ENCODE measurements around the gene DIS3.
"Not testable (repeated sequence)": the region's sequence is repeated elsewhere in the genome, so short reads cannot be mapped to it uniquely, and the experiment has no call there.

DIS3 gene, protein sequence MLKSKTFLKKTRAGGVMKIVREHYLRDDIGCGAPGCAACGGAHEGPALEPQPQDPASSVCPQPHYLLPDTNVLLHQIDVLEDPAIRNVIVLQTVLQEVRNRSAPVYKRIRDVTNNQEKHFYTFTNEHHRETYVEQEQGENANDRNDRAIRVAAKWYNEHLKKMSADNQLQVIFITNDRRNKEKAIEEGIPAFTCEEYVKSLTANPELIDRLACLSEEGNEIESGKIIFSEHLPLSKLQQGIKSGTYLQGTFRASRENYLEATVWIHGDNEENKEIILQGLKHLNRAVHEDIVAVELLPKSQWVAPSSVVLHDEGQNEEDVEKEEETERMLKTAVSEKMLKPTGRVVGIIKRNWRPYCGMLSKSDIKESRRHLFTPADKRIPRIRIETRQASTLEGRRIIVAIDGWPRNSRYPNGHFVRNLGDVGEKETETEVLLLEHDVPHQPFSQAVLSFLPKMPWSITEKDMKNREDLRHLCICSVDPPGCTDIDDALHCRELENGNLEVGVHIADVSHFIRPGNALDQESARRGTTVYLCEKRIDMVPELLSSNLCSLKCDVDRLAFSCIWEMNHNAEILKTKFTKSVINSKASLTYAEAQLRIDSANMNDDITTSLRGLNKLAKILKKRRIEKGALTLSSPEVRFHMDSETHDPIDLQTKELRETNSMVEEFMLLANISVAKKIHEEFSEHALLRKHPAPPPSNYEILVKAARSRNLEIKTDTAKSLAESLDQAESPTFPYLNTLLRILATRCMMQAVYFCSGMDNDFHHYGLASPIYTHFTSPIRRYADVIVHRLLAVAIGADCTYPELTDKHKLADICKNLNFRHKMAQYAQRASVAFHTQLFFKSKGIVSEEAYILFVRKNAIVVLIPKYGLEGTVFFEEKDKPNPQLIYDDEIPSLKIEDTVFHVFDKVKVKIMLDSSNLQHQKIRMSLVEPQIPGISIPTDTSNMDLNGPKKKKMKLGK

DNA sequence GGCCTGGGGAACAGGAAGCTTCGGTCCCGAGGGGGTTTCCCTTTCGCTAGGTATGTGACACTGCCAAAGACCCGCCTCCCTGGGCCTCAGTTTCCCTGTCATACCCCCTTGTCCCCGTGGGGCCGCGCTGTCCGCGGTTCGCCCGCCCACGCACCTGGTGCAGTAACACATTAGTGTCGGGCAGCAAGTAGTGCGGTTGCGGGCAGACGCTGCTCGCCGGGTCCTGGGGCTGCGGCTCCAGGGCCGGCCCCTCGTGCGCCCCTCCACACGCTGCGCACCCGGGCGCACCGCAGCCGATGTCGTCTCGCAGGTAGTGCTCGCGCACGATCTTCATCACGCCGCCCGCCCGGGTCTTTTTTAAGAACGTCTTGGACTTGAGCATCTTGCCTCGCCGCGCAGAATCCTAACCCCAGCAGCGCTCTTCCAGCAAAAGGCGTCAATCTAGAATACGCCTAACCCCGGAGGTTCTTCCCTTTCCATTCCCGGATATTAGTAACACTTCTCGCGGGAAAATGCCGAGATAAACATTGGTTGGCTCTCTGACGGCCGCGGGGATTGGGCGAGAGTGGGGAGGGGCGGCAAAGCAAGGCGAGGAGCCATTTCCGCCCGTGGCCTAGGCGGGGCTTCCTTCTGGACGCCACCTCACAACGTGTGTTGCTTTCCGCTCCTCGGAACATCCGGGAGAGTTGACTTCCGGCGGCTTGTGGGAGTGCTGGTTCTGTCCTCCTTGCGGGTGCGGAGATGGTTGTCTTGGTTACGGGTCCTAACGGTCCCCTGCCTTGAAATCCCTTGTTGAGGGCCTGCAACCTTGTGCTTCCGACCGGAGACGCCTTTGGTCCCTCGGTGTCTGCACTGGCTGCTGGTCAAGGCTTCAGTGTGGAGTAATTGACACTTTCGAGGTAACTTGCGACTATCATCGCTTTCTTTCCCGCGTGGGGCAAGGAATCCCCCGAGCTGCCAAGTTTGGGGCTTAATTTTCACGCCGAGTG, at the start of gene DIS3, which contains the start of gene PIBF1:
DIS3 (minus strand) TSS at position 450 of the 989 bp plus-strand sequence; CDS start at position 382, 68 bp downstream.
PIBF1 (plus strand) TSS at position 683 of the 989 bp plus-strand sequence. CDS start 1,337 bp downstream, outside the sequence.
- in situ Hi-C loops (cut with HindIII; ENCODE audit: low sequenced_read_pairs): no loop called here

- in situ Hi-C loops (cut with HindIII; ENCODE audit: low sequenced_read_pairs): no loop called here
Observed at GRCh38 chr13:72823724-72824123, 42.0 kb upstream of the DIS3 start.

DNA sequence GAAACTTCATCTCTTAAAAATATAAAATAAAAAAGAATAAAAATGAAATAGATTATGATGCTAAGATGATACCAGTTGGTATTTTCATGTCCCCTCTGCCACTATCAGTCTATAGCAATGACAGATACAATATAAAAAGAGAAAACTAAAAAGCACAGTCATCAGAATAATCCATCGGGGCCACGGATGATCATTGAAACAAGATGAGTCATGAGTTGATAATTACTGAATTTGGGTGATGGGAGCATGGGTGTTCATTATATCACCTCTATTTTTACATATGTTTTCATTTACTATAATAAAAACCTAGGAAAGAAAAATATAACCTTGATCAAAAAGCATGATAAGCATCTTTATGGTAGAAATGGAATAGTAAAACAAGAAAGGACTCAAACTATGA, 41.4 kb upstream of the DIS3 start:
- in situ Hi-C loops (cut with HindIII; ENCODE audit: low sequenced_read_pairs): no loop called here

DNA sequence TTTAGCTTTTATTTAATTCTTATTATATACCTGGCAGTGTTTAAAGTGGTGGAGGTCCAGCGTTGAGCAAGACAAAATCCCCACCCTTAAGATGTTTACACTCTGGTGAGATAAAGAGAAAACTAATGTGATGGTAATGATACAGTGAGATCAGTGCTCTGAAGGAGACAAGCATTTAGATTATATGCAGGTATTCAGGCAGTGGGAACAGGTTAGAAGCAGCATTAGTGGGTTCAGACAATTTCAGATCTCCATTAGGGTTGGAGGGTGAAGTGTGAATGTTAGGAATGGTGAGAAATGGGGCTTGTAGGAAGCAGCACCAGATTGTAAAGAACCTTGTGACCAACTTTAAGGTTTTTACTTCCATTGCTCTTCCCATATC, 39.2 kb upstream of the DIS3 start:
- in situ Hi-C loops (cut with HindIII; ENCODE audit: low sequenced_read_pairs): no loop called here

DNA sequence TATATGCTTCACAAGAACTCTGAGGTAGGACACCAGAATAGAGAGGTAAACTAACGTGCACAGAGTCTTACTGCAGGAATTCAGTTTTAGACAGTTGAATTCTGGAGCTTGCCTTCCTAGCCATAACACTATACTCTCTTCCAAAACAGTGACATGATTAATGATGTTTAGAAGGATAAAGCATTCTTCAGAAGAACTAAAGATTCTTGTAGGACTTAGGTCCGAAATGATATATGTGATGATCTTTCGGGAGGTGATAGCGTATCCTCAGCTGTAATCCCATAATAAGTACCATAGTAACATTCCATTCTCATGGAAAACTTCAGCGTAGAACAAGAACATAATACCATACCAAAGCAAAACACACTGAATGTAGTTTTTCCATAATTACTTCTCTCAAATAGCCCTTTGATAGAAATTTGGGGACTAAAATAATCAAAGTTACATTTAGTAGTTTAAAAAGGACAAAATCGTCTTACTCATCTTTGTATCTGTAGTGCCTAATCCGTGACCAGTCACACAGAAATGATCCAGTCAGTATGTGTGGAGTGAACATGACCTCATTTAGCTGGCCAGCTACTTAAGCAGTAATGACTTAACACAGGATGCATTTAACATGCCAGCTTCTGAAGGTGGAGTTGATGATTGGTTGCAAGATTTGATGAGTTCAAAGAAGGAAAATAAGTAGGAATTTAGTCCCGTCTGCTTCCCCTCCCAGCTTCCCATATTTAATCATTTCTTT, 38.6 kb upstream of the DIS3 start:
- in situ Hi-C loops (cut with HindIII; ENCODE audit: low sequenced_read_pairs): no loop called here

GRCh38 chr13:72808917-72809500, 27.3 kb upstream of the DIS3 start:
- in situ Hi-C loops (cut with HindIII; ENCODE audit: low sequenced_read_pairs): no loop called here

- in situ Hi-C loops (cut with HindIII; ENCODE audit: low sequenced_read_pairs): not testable (repeated sequence)
Observed at GRCh38 chr13:72806514-72806913, 24.8 kb upstream of the DIS3 start.

DNA sequence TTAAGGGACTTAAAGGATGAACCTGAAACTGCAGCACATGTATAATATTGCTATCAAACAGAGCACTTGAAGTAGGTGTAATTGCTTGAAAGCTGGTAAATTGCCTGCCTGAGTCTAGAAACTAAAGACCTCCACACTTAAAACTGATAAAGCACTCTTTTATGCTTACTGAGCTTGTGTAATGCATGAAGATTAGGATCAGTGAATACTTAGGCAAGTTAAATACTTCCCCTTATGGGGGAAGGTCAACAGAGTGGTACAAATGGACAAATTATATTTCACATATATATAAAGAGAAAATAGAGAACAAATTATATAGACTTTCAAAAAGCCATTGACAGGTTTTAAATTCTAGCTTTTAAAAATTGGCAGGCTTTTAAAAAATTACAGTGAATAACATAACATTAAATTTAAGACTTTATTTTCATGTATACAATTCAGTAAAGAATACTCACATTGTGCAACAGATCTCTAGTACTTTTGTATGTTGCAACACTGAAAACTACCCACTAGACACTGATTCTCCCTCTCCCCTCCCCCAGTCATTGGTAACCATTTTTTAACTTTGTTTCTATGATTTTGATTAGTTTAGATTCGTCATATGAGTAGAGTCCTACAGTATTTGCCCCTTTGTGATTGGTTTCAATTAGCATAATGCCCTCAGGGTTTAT, 24.1 kb upstream of the DIS3 start:
- in situ Hi-C loops (cut with HindIII; ENCODE audit: low sequenced_read_pairs): no loop called here

GRCh38 chr13:72804301-72804700, 22.6 kb upstream of the DIS3 start:
- in situ Hi-C loops (cut with HindIII; ENCODE audit: low sequenced_read_pairs): no loop called here

DNA sequence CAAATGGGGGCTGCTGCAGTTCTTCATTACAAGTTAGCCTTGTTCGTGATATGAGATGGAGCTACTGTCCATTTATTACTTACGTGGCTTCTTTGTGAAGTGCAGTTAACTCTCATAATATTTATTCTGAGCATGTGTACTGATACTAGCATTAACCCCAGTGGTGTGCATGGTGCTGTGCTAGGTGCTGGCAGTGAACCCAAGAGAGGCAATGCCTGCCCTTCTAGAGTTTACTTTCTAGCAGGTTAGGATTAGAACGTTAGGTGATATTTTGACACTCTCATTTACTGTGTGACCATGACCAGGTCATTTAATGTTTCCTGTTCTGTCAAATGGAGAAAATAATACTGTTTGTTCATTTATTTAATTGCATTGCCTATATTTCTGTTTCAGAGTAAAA, 17.1 kb upstream of the DIS3 start:
- in situ Hi-C loops (cut with HindIII; ENCODE audit: low sequenced_read_pairs): no loop called here

GRCh38 chr13:72792640-72793039, 10.9 kb upstream of the DIS3 start:
- in situ Hi-C loops (cut with HindIII; ENCODE audit: low sequenced_read_pairs): no loop called here

DNA sequence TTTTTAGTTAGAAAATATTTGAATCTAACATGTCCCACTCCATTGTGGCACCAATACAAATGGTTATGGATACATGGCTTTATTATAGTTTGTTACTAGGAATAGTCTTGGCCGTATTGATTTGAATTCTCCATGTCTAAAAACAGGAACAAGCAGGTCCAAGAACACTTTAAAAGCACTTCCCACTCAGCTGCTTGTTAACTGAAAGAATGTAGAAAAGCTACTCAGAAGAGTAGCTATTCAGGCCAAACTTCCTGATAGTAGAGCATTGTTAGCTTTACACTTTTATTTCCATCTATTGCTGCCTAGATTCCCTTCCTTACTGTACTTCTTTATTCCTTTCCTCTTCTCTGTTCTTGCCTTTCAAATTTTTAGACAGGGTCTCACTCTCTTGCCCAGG, 7.1 kb upstream of the DIS3 start:
- in situ Hi-C loops (cut with HindIII; ENCODE audit: low sequenced_read_pairs): no loop called here

GRCh38 chr13:72784679-72785078, 3.0 kb upstream of the DIS3 start:
- in situ Hi-C loops (cut with HindIII; ENCODE audit: low sequenced_read_pairs): not testable (repeated sequence)

DNA sequence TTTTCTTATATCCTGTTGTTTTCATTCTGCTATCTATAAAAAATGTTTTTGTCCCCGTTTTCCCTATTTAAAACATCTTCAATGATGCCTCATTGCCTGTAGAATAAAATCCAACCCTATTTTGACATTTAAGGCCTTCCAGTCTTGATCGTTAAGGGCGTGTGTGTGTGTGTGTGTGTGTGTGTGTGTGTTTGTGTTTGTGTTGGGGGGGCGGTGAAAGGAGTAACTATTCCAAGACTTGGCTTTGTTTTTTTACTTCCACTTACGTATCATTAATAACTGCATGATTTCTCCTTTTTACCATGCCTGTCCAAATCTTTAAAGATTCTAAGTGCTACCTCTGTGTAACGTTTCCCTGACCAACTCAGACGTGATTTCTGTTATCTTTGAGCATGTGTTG, 1.0 kb upstream of the DIS3 start:
- in situ Hi-C loops (cut with HindIII; ENCODE audit: low sequenced_read_pairs): no loop called here

GRCh38 chr13:72774019-72774418, 7.7 kb downstream of the DIS3 start:
- in situ Hi-C loops (cut with HindIII; ENCODE audit: low sequenced_read_pairs): no loop called here

DNA sequence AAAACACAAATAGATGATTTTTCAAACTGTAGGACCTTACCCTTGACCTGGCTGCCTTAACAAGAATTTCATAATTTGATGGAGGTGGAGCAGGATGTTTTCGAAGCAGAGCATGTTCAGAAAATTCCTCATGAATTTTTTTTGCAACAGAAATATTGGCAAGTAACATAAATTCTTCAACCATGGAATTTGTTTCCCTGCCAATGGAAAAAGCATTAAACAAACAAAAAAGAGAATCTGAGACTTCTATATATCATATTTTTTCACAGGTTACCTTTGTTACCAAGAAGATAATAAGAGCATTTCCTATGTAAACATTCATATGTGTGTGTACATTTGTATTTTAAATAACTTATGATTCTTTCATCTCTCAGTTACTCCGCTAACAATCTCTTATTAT, 18.3 kb downstream of the DIS3 start:
- in situ Hi-C loops (cut with HindIII; ENCODE audit: low sequenced_read_pairs): no loop called here

DNA sequence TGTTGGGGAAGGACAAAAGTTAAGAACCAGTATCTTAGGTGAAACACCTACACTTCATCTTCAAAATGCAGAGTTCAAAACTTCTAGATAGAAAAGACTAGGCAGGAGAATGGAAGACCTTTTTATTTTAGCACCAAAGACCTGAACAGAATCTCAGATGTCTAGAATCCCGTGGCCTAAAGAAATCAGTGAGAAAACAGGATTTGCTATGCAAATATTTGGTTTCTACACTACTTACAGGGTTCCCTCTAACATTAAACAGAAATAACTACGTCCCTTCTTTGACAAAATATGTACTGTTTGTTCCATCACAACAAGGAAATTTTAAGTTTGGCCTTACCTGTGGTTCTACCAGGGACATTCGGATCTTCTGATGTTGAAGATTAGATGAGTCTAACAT, 21.5 kb downstream of the DIS3 start:
- in situ Hi-C loops (cut with HindIII; ENCODE audit: low sequenced_read_pairs): no loop called here

- in situ Hi-C loops (cut with HindIII; ENCODE audit: low sequenced_read_pairs): no loop called here
Observed at GRCh38 chr13:72757792-72758535, 23.7 kb downstream of the DIS3 start.

All from DLD1 (cell line).